D721Med (cell line): ENCODE results near the gene GNAQ.

Source experiments
- DNase-seq: peaks from one replicate; pipeline ENCODE4 v3.0.0; 2011; ENCODE audit warnings: low spot score; ENCODE audit not compliant: insufficient read length
- FAIRE-seq: peaks from 2 replicates; lab custom pipeline; 2011; peaks lifted over from hg19 to GRCh38; lab: Jason Lieb, UNC
- TF ChIP-seq, protein P1 (sequence below): IDR thresholded peaks from 2 replicates; pipeline ENCODE4 v1.5.1; 2012; ENCODE audit warnings: mild to moderate bottlenecking, control low read depth; ENCODE audit not compliant: insufficient read depth; ENCODE audit errors: missing control alignments

Gene GNAQ

DNA sequence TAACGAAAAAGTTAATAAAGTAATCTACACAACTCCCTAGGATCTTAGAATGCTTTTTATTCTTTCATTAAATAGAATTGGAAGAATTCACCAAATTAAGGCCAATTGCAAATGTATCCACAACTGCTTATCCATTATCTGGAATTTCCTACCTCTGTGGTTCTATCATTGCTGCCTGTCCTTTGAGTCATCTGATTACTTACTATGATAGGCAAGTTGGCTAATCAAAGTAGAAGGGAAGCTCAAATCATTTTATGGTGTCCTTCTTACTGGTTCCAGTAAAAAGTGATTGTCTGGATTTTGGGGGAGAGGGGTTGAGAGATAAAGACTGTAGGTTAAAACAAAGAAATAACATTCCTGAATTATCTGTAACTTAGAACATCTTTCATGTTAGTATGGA, 222.1 kb downstream of the GNAQ start:
- DNase-seq (no peak), FAIRE-seq (no peak)
- TF ChIP-seq, protein P1, sequence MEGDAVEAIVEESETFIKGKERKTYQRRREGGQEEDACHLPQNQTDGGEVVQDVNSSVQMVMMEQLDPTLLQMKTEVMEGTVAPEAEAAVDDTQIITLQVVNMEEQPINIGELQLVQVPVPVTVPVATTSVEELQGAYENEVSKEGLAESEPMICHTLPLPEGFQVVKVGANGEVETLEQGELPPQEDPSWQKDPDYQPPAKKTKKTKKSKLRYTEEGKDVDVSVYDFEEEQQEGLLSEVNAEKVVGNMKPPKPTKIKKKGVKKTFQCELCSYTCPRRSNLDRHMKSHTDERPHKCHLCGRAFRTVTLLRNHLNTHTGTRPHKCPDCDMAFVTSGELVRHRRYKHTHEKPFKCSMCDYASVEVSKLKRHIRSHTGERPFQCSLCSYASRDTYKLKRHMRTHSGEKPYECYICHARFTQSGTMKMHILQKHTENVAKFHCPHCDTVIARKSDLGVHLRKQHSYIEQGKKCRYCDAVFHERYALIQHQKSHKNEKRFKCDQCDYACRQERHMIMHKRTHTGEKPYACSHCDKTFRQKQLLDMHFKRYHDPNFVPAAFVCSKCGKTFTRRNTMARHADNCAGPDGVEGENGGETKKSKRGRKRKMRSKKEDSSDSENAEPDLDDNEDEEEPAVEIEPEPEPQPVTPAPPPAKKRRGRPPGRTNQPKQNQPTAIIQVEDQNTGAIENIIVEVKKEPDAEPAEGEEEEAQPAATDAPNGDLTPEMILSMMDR = no peak

DNA sequence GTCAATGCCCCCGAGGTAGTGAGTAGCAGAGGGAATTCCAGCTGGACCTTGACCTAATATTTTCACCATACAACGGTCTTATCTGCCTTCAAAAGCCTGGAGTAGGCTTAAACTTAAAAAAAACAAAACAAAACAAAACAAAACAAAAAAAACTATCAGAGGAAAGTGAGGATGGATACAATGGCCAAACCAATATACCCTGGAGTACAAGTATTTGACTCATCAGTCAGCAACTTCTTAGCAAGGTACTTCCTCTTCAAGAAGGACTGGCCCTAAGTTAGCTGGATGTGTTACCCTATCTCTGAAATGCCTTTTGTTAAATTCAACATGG, 222.9 kb downstream of the GNAQ start:
- no peak for DNase-seq
- TF ChIP-seq, protein P1 = no peak
- FAIRE-seq = no peak

DNA sequence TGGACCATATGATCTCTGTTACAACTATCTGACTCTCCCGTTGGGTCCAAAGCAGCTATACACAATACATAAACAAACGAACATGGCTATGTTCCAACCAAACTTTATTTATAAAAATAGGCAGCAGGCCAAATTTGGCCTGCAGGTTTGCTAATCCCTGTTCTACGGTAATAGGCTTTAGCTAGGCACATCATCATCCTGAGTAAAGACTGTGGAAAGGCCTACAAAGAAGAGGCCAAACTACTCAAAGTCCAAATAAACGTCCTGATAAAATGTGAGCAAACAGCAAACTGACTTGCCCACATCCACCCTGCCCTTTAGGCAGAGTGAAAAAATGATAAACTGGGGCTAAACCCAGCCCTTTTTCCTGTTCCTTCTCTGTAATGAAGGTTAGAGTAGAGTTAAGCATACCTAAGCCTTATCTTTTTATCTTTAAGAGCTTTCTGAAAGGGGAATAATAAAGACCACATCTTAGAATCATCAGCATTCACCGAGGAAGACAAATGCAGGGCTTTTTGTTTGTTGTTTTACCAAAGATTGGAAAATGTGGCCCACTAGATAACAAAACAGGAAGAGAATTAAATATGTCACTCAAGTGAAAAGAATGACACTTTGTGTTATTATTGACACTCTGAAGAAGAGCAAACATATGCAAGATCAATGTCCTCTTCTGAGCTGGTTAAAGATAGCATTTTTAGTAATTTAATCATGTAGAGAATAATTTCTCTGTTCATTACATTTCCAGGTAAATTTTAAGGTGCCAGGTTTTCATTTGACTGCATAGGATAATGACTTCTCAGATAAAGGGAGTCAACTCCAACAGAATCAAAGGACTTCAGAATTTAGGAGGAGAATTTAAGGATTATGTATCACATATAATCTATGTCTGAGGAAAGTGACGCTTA, 223.5 kb downstream of the GNAQ start:
- TF ChIP-seq, protein P1 = no peak
- no peak for DNase-seq
- no peak for FAIRE-seq

DNA sequence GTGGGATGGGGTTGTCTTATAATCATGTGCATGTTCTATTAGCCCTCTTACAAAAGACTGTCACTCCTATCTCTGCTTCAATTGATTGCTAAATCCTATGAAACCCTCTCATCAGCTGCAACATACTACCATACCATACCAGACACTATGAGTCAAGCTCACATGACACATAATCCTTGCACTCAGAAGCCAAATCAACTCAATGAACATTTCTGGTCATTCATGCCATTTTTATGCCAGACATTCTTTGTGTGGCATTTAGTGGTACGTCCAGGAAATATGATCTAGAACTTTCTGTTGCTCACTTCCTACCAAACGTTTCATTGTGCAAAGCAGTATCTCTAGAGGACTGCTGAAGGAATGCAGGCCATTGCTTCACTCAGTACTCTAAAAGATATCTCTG, 224.3 kb downstream of the GNAQ start:
- FAIRE-seq = no peak
- no peak for DNase-seq
- TF ChIP-seq, protein P1 = no peak

DNA sequence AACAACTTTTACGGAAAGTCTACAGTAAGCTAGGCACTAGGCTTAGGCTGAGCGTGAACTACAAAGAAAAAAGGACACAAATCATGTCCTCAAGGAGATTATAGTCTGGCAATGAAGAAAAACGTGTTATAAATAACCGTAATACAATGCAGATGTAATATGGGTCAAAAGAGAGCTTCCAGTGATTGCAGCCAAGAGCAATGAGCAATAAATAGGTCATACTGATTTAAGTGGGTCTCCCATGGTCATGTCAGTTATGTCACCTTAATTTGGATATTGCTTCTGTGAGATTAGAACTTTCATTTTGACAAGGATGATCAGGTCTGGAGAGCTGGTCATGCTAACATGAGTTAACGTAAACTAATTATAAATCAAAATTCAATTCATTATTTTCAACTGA, 224.9 kb downstream of the GNAQ start:
- no peak for DNase-seq
- TF ChIP-seq, protein P1 = no peak
- FAIRE-seq = no peak

DNA sequence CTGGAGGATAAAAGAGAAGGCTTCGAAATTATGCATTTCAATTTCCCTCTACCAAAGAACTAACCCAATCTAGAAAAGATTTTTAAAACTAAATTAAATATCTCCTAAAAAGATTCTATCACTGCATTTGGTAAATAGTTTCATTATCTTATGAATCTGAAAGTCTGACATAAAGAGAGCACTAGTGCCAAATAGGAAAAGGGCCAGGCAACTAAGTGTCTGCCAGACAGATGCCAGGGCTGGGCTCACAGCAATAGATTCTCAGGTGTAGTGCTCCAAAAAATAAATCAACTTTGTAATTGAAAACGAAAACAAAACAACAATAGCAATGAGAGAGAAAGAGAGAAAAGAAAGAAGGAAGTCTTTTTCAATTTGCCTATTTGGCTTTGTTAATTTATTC, 225.8 kb downstream of the GNAQ start:
- no peak for FAIRE-seq
- TF ChIP-seq, protein P1 = no peak

DNA sequence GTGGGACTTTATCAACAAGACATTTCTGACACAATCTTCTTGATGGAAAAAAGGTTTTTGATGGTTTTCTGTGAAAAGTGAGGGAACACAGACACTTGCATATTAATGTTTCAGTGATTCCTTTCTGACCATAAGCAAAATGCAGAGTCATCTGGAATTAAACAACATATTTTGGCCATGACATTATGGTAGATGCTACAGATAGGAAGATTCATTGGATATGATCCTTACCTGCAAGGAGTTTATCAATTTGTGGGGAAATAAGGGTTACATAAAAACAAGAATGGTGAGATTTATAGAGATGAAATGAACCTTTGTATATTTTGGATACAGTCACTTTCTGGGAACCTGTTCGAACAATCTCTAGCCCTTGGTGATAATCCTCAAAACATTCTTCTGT, 228.2 kb downstream of the GNAQ start:
- TF ChIP-seq, protein P1 = no peak
- FAIRE-seq = no peak

More for the DNA sequence above, 225.8 kb downstream of the GNAQ start:
- no peak for DNase-seq

More for the DNA sequence above, 228.2 kb downstream of the GNAQ start:
- DNase-seq = no peak
